Measurements from ENCODE around the gene FLOT1. TPM values are rescaled to one million over a fixed set of nuclear protein-coding genes. Genes with fewer than 3 reads are reported as not detected.
A peak's percentile ranks its signal among the peaks of the same experiment; 100 is the strongest.

The FLOT1 gene
- total RNA-seq, 1 donor from 2014 or later: 123 TPM

GRCh38 chr6:30730601-30731435 lies 11.7 kb downstream of the FLOT1 start:
- Histone ChIP-seq H3K9me3 (no peaks in the 10 kb centered on the region), H3K27ac (peak overlapping the region; percentile 52 to 61), H3K36me3 (peaks cover 76 to 97% of the 10 kb centered on the region in 2 donors), H3K4me1 (peaks cover 0 to 8% of the 10 kb centered on the region in 2 donors), H3K4me3 (no peak overlapping the region), H3K27me3 (no peaks in the 10 kb centered on the region)
- TF ChIP-seq, protein P1, sequence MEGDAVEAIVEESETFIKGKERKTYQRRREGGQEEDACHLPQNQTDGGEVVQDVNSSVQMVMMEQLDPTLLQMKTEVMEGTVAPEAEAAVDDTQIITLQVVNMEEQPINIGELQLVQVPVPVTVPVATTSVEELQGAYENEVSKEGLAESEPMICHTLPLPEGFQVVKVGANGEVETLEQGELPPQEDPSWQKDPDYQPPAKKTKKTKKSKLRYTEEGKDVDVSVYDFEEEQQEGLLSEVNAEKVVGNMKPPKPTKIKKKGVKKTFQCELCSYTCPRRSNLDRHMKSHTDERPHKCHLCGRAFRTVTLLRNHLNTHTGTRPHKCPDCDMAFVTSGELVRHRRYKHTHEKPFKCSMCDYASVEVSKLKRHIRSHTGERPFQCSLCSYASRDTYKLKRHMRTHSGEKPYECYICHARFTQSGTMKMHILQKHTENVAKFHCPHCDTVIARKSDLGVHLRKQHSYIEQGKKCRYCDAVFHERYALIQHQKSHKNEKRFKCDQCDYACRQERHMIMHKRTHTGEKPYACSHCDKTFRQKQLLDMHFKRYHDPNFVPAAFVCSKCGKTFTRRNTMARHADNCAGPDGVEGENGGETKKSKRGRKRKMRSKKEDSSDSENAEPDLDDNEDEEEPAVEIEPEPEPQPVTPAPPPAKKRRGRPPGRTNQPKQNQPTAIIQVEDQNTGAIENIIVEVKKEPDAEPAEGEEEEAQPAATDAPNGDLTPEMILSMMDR (IDR thresholded peaks at IDR 0.05): peak; percentile 40 to 48 (median 43)
- DNase-seq (ENCODE audit: low spot score in 2 of 2): peak in 1 of 2 donors; percentile 74
- intact Hi-C loops (cut with DNase I): no loop called here

- TF ChIP-seq, protein P1 (IDR thresholded peaks at IDR 0.05): peak in 1 of 3 experiments; percentile 19
- Histone ChIP-seq H3K27me3 (no peaks in the 10 kb centered on the region), H3K4me1 (peaks cover 0 to 34% of the 10 kb centered on the region in 2 donors), H3K27ac (peak overlapping the region; percentile 10 to 37), H3K36me3 (peaks cover 70 to 98% of the 10 kb centered on the region in 2 donors), H3K9me3 (no peaks in the 10 kb centered on the region), H3K4me3 (no peak overlapping the region)
- intact Hi-C loops (cut with DNase I): loop anchor here (10.0 kb wide), 1 partner anchor 243 kb away; the partner anchor contains the start of gene HLA-E
- DNase-seq (ENCODE audit: low spot score in 2 of 2): no peak
Measured at GRCh38 chr6:30727920-30728553, 14.4 kb downstream of the FLOT1 start.

DNA sequence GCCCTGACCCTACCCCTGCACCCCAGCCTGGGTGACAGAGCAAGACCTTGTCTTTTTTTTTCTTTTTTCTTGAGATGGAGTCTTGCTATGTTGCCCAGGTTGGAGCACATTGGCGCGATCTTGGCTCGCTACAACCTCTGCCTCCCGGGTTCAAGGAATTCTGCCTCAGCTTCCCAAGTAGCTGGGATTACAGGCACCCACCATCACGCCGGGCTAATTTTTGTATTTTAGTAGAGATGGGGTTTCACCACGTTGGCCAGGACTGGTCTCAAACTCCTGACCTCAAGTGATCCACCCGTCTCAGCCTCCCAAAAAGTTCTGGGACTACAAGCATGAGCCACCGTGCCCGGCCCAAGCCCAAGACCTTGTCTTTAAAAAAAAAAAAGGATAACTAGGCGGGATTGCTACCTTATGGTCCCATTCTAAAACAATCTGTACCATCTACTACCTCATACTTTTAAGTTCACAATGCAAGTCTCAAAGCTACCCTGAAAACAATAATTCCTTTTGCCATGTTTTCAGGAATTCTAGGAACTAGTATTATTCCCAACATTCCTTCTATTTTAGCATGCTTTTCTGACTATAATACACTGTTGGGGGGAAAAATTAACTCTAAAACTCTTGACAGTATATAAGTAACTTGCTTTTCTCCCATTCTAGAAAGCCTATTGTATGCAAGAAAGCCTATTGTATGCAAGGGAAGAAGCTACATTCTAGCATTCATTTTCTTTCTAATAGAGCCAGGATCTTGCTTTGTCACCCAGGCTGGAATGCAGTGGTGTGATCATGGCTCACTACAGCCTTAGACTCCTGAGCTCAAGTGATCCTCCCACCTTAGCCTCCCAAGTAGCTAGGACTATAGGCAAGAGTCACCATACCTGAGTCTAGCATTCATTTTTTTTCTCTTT lies 15.7 kb downstream of the FLOT1 start:
- peaks cover 61 to 93% of the 10 kb centered on the region in 2 donors for H3K36me3 ChIP-seq
- intact Hi-C loops (cut with DNase I): loop anchor here (10.0 kb wide), 1 partner anchor 242 kb away; the partner anchor contains the start of gene HLA-E
- peaks cover 0 to 41% of the 10 kb centered on the region in 2 donors for H3K4me1 ChIP-seq
- TF ChIP-seq, protein P1 (IDR thresholded peaks at IDR 0.05): no peak
- no peaks in the 10 kb centered on the region for H3K27me3 ChIP-seq
- H3K4me3 ChIP-seq: no peak overlapping the region
- H3K9me3 ChIP-seq: no peaks in the 10 kb centered on the region
- peak overlapping the region; percentile 46 to 50 for H3K27ac ChIP-seq
- DNase-seq (ENCODE audit: low spot score in 2 of 2): no peak

DNA sequence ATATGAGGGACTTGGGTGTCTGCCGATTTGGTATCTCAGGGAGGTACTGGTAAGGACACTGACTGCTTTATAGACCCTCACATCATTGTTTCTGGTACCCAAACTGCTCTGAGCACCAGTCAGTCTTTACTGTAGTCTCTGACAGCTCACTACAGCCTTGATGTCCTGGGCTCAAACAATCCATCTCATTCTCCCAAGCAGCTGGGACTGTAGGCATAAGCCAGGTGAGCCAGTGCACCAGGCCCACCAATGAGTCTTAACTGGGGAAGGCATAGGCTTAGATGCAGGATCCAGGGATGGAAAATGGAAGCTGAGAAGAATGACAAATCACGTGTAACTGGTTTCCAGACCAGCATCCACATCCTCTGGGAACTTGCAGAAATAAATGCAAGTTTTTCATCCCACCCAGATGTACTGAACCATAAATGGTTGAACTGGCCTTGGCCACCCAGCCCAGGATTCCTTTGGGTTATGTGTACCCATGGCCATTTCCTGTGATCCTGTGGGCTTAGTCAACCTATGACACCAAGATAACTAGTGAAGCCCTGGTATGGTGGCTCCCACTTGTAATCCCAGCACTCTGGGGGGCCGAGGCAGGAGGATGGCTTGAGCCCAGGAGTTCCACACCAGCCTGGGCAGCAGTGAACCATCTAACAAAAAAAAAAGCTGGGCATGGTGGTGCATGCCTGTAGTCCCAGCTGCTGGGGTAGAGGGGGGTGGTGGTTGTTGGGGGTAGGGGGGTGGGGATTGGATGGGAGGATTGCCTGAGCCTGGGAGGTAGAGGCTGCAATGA lies 16.6 kb downstream of the FLOT1 start:
- Histone ChIP-seq H3K36me3 (peaks cover 60 to 84% of the 10 kb centered on the region in 2 donors), H3K4me1 (peaks cover 0 to 38% of the 10 kb centered on the region in 2 donors)

More for the DNA sequence above, 16.6 kb downstream of the FLOT1 start:
- no peak for DNase-seq (ENCODE audit: low spot score in 2 of 2)
- Histone ChIP-seq H3K27me3 (no peaks in the 10 kb centered on the region), H3K4me3 (no peak overlapping the region), H3K9me3 (no peaks in the 10 kb centered on the region), H3K27ac (peak overlapping the region; percentile 46 to 50)
- intact Hi-C loops (cut with DNase I): loop anchor here (10.0 kb wide), 1 partner anchor 241 kb away; the partner anchor contains the start of gene HLA-E
- TF ChIP-seq, protein P1 (IDR thresholded peaks at IDR 0.05): no peak

All from ascending aorta (tissue), 2 donors.